PFSK-1 (cell line): Measurements from ENCODE around the gene HS6ST3.

ENCODE experiments used
- FOXP2 ChIP-seq: optimal IDR thresholded peaks from 2 replicates; pipeline ENCODE3; 2011; ENCODE audit warnings: borderline replicate concordance, control low read depth, inconsistent platforms; ENCODE audit not compliant: insufficient read depth; ENCODE audit errors: extremely low read length, extremely low read depth
- POLR2AphosphoS5 ChIP-seq: IDR thresholded peaks from 2 replicates; pipeline ENCODE4 v1.6.1; 2012; ENCODE audit warnings: low read depth, mild to moderate bottlenecking, control low read depth, low read length, moderate library complexity
- SIN3A ChIP-seq: IDR thresholded peaks from 2 replicates; pipeline ENCODE4 v1.6.1; 2012; ENCODE audit warnings: mild to moderate bottlenecking, low read length, moderate library complexity, borderline replicate concordance; ENCODE audit not compliant: insufficient read depth
- TAF1 ChIP-seq: IDR thresholded peaks from 2 replicates; pipeline ENCODE4 v1.6.1; 2012; ENCODE audit warnings: low read length, control low read depth, borderline replicate concordance; ENCODE audit not compliant: insufficient read depth
- TF ChIP-seq, protein P1 (sequence below), 2 experiments: IDR thresholded peaks; 2 replicates each; pipeline versions ENCODE4 v1.6.1 to v1.8.0; 2011 to 2012; ENCODE audit warnings: low read depth in 2 of 2, low read length in 2 of 2, control low read depth in 1 of 2, inconsistent platforms in 1 of 2, mild to moderate bottlenecking in 1 of 2, moderate library complexity in 1 of 2; ENCODE audit not compliant: insufficient read depth in 1 of 2

Gene HS6ST3

DNA sequence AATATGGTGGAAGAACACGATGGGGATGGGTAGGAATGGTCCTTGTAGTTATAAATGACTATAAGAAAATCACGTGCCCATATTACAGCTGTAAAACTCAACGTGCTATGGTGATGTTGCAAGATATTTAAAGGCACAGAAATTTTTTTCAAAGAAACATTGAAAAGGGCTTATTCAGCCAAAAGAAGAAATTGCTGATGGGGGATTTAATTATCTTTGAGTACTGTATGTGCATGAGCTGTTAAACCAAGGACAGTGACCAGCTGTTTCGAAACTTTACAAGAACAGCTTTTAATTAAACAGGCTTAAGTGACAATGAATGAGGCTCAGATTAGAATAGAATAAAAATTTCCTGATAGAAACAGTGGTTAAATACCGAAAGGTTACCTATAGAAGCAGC is 339.0 kb downstream of the HS6ST3 start:
- TF ChIP-seq, protein P1, sequence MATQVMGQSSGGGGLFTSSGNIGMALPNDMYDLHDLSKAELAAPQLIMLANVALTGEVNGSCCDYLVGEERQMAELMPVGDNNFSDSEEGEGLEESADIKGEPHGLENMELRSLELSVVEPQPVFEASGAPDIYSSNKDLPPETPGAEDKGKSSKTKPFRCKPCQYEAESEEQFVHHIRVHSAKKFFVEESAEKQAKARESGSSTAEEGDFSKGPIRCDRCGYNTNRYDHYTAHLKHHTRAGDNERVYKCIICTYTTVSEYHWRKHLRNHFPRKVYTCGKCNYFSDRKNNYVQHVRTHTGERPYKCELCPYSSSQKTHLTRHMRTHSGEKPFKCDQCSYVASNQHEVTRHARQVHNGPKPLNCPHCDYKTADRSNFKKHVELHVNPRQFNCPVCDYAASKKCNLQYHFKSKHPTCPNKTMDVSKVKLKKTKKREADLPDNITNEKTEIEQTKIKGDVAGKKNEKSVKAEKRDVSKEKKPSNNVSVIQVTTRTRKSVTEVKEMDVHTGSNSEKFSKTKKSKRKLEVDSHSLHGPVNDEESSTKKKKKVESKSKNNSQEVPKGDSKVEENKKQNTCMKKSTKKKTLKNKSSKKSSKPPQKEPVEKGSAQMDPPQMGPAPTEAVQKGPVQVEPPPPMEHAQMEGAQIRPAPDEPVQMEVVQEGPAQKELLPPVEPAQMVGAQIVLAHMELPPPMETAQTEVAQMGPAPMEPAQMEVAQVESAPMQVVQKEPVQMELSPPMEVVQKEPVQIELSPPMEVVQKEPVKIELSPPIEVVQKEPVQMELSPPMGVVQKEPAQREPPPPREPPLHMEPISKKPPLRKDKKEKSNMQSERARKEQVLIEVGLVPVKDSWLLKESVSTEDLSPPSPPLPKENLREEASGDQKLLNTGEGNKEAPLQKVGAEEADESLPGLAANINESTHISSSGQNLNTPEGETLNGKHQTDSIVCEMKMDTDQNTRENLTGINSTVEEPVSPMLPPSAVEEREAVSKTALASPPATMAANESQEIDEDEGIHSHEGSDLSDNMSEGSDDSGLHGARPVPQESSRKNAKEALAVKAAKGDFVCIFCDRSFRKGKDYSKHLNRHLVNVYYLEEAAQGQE (IDR thresholded peaks at IDR 0.05; ENCODE audit: insufficient read depth in 1 of 2, low read depth in 2 of 2, low read length in 2 of 2): no peak
- TF ChIP-seq POLR2AphosphoS5 (no peak), FOXP2 (no peak), SIN3A (no peak), TAF1 (no peak)

DNA sequence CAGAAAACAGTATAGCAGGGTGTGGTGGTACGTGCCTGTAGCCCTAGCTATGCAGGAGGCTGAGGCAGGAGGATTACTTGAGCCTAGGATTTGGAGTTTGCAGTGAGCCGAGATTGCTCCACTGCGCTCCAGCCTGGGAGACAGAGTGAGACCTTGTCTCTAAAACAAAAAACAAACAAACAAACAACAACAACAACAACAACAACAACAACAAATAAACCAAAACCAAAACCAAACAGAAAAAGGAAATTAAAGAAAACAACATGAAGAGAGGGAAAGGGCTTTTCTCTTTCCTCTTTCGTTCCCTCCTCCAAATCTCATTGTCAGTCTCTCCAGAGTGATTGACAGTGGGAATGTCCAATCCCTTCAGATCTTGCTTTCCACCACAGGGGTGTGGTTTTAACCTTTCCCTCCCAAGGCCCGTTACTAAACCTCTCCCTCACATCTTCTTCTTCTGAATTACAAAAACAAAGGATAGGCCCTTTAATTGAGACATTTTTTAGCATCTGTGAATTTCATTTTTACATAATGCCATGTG is 341.2 kb downstream of the HS6ST3 start:
- TF ChIP-seq, protein P1 (IDR thresholded peaks at IDR 0.05; ENCODE audit: insufficient read depth in 1 of 2, low read depth in 2 of 2, low read length in 2 of 2): no peak
- no peak for TF ChIP-seq FOXP2
- no peak for TF ChIP-seq SIN3A
- TF ChIP-seq POLR2AphosphoS5: no peak
- no peak for TF ChIP-seq TAF1

DNA sequence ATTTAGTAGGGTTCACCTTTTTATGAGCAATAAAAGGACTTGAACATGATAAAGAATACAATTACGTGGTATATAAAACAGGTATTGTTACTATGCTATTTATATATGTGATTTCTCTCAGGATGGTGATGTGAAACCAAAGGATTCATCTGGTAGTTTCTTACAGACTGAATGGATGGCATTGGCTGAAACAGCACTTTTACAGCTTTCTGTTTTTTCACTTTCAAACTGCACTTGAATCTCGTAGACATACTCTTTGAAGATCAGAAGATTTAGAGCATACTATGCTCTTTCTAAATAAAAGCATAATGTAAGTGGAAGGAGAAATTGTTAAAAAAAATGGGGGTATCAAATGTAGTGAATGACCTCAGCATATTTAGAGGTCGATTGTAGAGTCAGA is 354.8 kb downstream of the HS6ST3 start:
- TF ChIP-seq, protein P1 (IDR thresholded peaks at IDR 0.05; ENCODE audit: insufficient read depth in 1 of 2, low read depth in 2 of 2, low read length in 2 of 2): no peak
- TF ChIP-seq POLR2AphosphoS5 (no peak), FOXP2 (no peak), SIN3A (no peak), TAF1 (no peak)

DNA sequence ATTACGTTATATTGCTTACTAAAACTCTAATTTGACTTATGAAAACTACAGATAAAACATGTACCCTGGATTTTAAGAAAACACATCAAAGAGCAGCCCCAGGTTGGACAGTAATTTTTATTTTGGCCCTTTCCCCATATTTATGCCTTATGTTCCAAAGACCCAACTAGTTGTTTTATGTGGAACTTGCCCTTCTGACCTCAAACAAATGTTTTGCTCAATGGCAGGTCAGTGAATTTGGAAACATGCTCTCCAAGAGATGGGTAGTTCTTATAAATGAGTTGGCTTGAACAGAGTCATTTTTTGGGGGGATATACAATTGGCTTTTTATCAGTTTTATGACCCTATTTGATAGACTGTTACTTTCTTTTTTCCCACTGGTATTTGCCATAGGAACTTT is 360.0 kb downstream of the HS6ST3 start:
- TF ChIP-seq TAF1 (no peak), FOXP2 (no peak), POLR2AphosphoS5 (no peak), SIN3A (no peak)
- TF ChIP-seq, protein P1 (IDR thresholded peaks at IDR 0.05; ENCODE audit: insufficient read depth in 1 of 2, low read depth in 2 of 2, low read length in 2 of 2): no peak
